ENCODE measurements around the gene NOP10.
"Not testable (repeated sequence)": the region's sequence is repeated elsewhere in the genome, so short reads cannot be mapped to it uniquely, and the experiment has no call there.

The NOP10 gene

DNA sequence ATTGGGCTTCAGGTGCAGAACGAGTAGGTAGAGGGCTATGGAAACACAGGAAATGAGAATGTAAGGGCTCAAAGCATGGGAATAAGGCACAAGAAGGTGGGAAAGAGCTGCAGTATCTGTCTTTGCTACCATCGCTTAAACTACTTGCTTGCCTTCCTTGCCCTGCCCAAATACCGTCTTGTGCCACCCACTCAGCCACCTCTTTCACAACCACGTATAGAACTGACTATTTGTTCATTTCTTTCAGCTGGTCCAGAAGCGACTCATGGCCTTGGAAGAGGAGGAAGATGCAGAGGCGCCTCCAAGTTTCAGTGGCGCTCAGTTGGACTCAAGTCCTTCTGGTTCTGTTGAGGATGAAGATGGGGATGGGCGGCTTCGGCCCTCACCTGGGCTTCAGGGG is 12.3 kb upstream of the NOP10 start:
- no peak for TF ChIP-seq CTCF (IDR thresholded peaks at IDR 0.05)
- no peak for DNase-seq (ENCODE audit: low spot score)
- H3K27ac ChIP-seq = no peak overlapping the region
- H3K4me3 ChIP-seq = no peak overlapping the region

DNA sequence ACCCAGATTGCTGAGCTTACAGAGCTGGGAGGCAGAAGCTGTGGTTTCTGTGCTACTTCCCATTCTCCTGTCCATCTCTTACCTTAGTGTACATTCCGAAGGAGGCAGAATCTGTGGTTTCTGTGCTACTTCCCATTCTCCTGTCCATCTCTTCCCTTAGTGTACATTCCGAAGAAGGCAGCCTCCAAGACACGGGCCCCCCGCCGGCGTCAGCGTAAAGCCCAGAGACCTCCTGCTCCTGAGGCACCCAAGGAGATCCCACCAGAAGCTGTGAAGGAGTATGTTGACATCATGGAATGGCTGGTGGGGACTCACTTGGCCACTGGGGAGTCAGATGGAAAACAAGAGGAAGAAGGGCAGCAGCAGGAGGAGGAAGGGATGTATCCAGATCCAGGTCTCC is 11.3 kb upstream of the NOP10 start:
- Histone ChIP-seq H3K4me3 (no peak overlapping the region), H3K27ac (no peak overlapping the region)
- no peak for DNase-seq (ENCODE audit: low spot score)
- TF ChIP-seq CTCF (IDR thresholded peaks at IDR 0.05) = no peak

- H3K4me3 ChIP-seq = no peak overlapping the region
- no peak for DNase-seq (ENCODE audit: low spot score)
- no peak overlapping the region for H3K27ac ChIP-seq
- no peak for TF ChIP-seq CTCF (IDR thresholded peaks at IDR 0.05)
Observed at GRCh38 chr15:34353627-34354026, 10.7 kb upstream of the NOP10 start.

DNA sequence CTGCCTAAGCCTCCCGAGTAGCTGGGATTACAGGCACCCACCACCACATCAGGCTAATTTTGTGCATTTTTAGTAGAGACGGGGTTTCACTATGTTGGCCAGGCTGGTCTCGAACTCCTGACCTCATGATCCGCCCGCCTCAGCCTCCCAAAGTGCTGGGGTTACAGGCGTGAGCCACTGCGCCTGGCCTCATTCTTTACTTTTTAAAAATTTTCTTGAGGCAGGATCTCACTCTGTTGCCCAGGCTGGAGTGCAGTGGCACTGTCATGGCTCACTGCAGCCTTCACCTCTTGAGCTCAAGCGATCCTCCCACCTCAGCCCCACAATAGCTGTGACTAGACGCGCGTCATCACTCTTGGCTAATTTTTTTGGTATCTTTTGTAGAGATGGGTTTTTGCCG is 10.1 kb upstream of the NOP10 start:
- not testable (repeated sequence) for DNase-seq (ENCODE audit: low spot score)

GRCh38 chr15:34349769-34350168 is 6.8 kb upstream of the NOP10 start:
- H3K4me3 ChIP-seq = no peak overlapping the region
- H3K27ac ChIP-seq = no peak overlapping the region
- DNase-seq (ENCODE audit: low spot score) = no peak
- no peak for TF ChIP-seq CTCF (IDR thresholded peaks at IDR 0.05)

More for the DNA sequence above, 10.1 kb upstream of the NOP10 start:
- H3K27ac ChIP-seq, H3K4me3 ChIP-seq: not testable (repeated sequence)

GRCh38 chr15:34348735-34349300 is 5.9 kb upstream of the NOP10 start:
- DNase-seq (ENCODE audit: low spot score) = no peak
- no peak overlapping the region for H3K4me3 ChIP-seq
- H3K27ac ChIP-seq = no peak overlapping the region
- no peak for TF ChIP-seq CTCF (IDR thresholded peaks at IDR 0.05)

DNA sequence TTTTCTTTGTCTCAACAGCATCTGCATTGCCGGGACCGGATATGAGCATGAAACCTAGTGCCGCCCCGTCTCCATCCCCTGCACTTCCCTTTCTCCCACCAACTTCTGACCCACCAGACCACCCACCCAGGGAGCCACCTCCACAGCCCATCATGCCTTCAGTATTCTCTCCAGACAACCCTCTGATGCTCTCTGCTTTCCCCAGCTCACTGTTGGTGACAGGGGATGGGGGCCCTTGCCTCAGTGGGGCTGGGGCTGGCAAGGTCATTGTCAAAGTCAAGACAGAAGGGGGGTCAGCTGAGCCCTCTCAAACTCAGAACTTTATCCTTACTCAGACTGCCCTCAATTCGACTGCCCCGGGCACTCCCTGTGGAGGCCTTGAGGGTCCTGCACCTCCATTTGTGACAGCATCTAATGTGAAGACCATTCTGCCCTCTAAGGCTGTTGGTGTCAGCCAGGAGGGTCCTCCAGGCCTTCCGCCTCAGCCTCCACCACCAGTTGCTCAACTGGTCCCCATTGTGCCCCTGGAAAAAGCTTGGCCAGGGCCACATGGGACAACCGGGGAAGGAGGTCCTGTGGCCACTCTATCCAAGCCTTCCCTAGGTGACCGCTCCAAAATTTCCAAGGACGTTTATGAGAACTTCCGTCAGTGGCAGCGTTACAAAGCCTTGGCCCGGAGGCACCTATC is 5.2 kb upstream of the NOP10 start:
- no peak for TF ChIP-seq CTCF (IDR thresholded peaks at IDR 0.05)
- Histone ChIP-seq H3K27ac (no peak overlapping the region), H3K4me3 (no peak overlapping the region)
- no peak for DNase-seq (ENCODE audit: low spot score)

DNA sequence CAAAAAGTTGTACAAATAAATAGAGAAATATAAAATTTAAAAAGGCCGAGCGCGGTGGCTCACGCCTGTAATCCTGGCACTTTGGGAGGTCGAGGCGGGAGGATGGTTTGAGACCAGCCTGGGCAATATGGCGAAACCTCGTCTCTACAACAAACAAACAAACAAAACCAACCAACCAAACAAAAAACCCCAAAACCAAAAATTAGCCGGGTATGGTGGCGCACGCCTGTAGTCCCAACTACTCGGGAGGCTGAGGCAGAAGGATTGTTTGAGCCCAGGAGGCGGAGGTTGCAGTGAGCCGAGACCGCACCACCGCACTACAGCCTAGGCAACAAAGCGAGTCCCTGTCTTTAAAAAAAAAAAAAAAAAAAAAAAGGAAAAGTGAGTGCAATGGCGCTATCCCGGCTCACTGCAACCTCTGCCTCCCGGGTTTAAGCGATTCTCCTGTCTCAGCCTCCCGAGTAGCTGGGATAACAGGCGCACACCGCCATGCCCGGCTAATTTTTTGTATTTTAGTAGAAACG is 661 bp downstream of the NOP10 start:
- Histone ChIP-seq H3K4me3 (peak overlapping the region; percentile 89), H3K27ac (peak overlapping the region; percentile 81 to 91)
- not testable (repeated sequence) for DNase-seq (ENCODE audit: low spot score)

Data from coronary artery (tissue), 2 donors.